H9 (cell line): Measurements from ENCODE around the gene OR51B5. TPM values are rescaled to one million over a fixed set of nuclear protein-coding genes. Genes with fewer than 3 reads are reported as not detected.

Experiments used
- DNase-seq: peaks from one replicate; pipeline ENCODE4 v3.0.0-alpha.2; 2017
- H2AFZ ChIP-seq: one replicate; pipeline ENCODE4 v1.6.1; 2013; ENCODE audit warnings: mild to moderate bottlenecking, low read length, control low read depth, moderate library complexity
- H2AK5ac ChIP-seq: 2 replicates; pipeline ENCODE4 v1.6.1; 2013; ENCODE audit warnings: low read length, control low read depth, mixed read lengths; ENCODE audit not compliant: insufficient read length
- H2BK120ac ChIP-seq: one replicate; pipeline ENCODE4 v1.6.1; 2013; ENCODE audit warnings: low read depth, mild to moderate bottlenecking, low read length, control low read depth, inconsistent platforms; ENCODE audit not compliant: poor library complexity, severe bottlenecking
- H2BK12ac ChIP-seq: 2 replicates; pipeline ENCODE4 v1.6.1; 2013; ENCODE audit warnings: low read length, control low read depth, mixed read lengths, low read depth; ENCODE audit not compliant: insufficient read length
- H2BK15ac ChIP-seq: 2 replicates; pipeline ENCODE4 v1.6.1; 2013; ENCODE audit warnings: low read depth, low read length, control low read depth
- H2BK20ac ChIP-seq: one replicate; pipeline ENCODE4 v1.6.1; 2013; ENCODE audit warnings: low read depth, mild to moderate bottlenecking, low read length, control low read depth, inconsistent platforms; ENCODE audit not compliant: poor library complexity, severe bottlenecking
- H2BK5ac ChIP-seq: 2 replicates; pipeline ENCODE4 v1.6.1; 2013; ENCODE audit warnings: low read length, control low read depth, mixed read lengths; ENCODE audit not compliant: insufficient read length
- H3K14ac ChIP-seq: 2 replicates; pipeline ENCODE4 v1.6.1; 2013; ENCODE audit warnings: low read length, control low read depth; ENCODE audit not compliant: insufficient read depth
- H3K18ac ChIP-seq: 2 replicates; pipeline ENCODE4 v1.6.1; 2013; ENCODE audit warnings: low read depth, mild to moderate bottlenecking, mixed read lengths, low read length, control low read depth; ENCODE audit not compliant: insufficient read length
- H3K23ac ChIP-seq: 2 replicates; pipeline ENCODE4 v1.6.1; 2013; ENCODE audit warnings: low read length, control low read depth, mixed read lengths, low read depth; ENCODE audit not compliant: insufficient read length
- H3K23me2 ChIP-seq: 2 replicates; pipeline ENCODE4 v1.6.1; 2013; ENCODE audit warnings: low read depth, mild to moderate bottlenecking, mixed read lengths, low read length, control low read depth; ENCODE audit not compliant: insufficient read length, poor library complexity, severe bottlenecking
- H3K27ac ChIP-seq: 2 replicates; pipeline ENCODE4 v1.5.1; 2013; ENCODE audit warnings: low read length, control low read depth, mixed read lengths, low read depth; ENCODE audit not compliant: insufficient read length
- H3K27me3 ChIP-seq: 2 replicates; pipeline ENCODE4 v1.6.1; 2013; ENCODE audit warnings: low read length, control low read depth, inconsistent platforms; ENCODE audit not compliant: insufficient read depth
- H3K4ac ChIP-seq: 2 replicates; pipeline ENCODE4 v1.6.1; 2013; ENCODE audit warnings: low read depth, mild to moderate bottlenecking, control low read depth, inconsistent platforms, low read length, moderate library complexity
- H3K4me1 ChIP-seq: 2 replicates; pipeline ENCODE4 v1.6.1; 2013; ENCODE audit warnings: low read length, control low read depth, inconsistent platforms; ENCODE audit not compliant: insufficient read depth
- H3K4me2 ChIP-seq: 2 replicates; pipeline ENCODE4 v1.6.1; 2013; ENCODE audit warnings: low read length, control low read depth, mixed read lengths; ENCODE audit not compliant: insufficient read length, insufficient read depth
- H3K56ac ChIP-seq: 2 replicates; pipeline ENCODE4 v1.6.1; 2013; ENCODE audit warnings: low read depth, mild to moderate bottlenecking, mixed read lengths, low read length, control low read depth; ENCODE audit not compliant: insufficient read length
- H3K79me1 ChIP-seq: 2 replicates; pipeline ENCODE4 v1.6.1; 2013; ENCODE audit warnings: low read depth, mild to moderate bottlenecking, moderate library complexity, low read length, control low read depth, inconsistent platforms; ENCODE audit not compliant: insufficient read depth, poor library complexity, severe bottlenecking
- H3K79me2 ChIP-seq: 2 replicates; pipeline ENCODE4 v1.6.1; 2013; ENCODE audit warnings: low read length, control low read depth, inconsistent platforms; ENCODE audit not compliant: insufficient read depth
- H3K9ac ChIP-seq: 2 replicates; pipeline ENCODE4 v1.6.1; 2013; ENCODE audit warnings: low read length, control low read depth, mixed read lengths; ENCODE audit not compliant: insufficient read length; ENCODE audit errors: extremely low read depth
- H3K9me3 ChIP-seq: one replicate; pipeline ENCODE4 v1.6.1; 2013; ENCODE audit warnings: low read depth, low read length, inconsistent platforms; ENCODE audit not compliant: control insufficient read depth
- H3T11ph ChIP-seq: one replicate; pipeline ENCODE4 v1.6.1; 2013; ENCODE audit warnings: mild to moderate bottlenecking, low read length, control low read depth, inconsistent platforms
- H4K20me1 ChIP-seq: one replicate; pipeline ENCODE4 v1.6.1; 2013; ENCODE audit not compliant: control insufficient read depth, insufficient read length, insufficient read depth
- H4K5ac ChIP-seq: 2 replicates; pipeline ENCODE4 v1.6.1; 2013; ENCODE audit warnings: low read depth, mild to moderate bottlenecking, mixed read lengths, low read length, control low read depth; ENCODE audit not compliant: insufficient read length
- H4K8ac ChIP-seq: replicated peaks from 2 replicates; pipeline ENCODE4 v1.6.1; 2013; ENCODE audit warnings: low read length, control low read depth, mixed read lengths, low read depth; ENCODE audit not compliant: insufficient read length
- H4K91ac ChIP-seq: 2 replicates; pipeline ENCODE4 v1.6.1; 2013; ENCODE audit warnings: low read depth, mild to moderate bottlenecking, moderate library complexity, mixed read lengths, low read length, control low read depth; ENCODE audit not compliant: insufficient read length
- H3K27ac Mint-ChIP-seq, 3 experiments: 2 replicates in 2 of 3; 3 replicates in 1 of 3; pipeline ENCODE4 v1.8.0; 2020 to 2021; ENCODE audit warnings: mixed read lengths in 3 of 3, mild to moderate bottlenecking in 1 of 3, moderate library complexity in 1 of 3
- H3K27me3 Mint-ChIP-seq: 2 replicates; pipeline ENCODE4 v1.8.0; 2021; ENCODE audit warnings: low read depth, mild to moderate bottlenecking, moderate library complexity, mixed read lengths
- H3K36me3 Mint-ChIP-seq, 3 experiments: 2 replicates in 2 of 3; 3 replicates in 1 of 3; pipeline ENCODE4 v1.8.0; 2020 to 2021; ENCODE audit warnings: low read depth in 3 of 3, mixed read lengths in 3 of 3; ENCODE audit not compliant: insufficient read depth in 1 of 3
- H3K4me1 Mint-ChIP-seq, 2 experiments: 2 replicates each; pipeline ENCODE4 v1.8.0; 2020; ENCODE audit warnings: mixed read lengths in 2 of 2
- H3K4me3 Mint-ChIP-seq, 2 experiments: 2 replicates in 1 of 2; 3 replicates in 1 of 2; pipeline ENCODE4 v1.8.0; 2020 to 2021; ENCODE audit warnings: mild to moderate bottlenecking in 2 of 2, mixed read lengths in 2 of 2, moderate library complexity in 1 of 2
- H3K9me3 Mint-ChIP-seq, 2 experiments: 2 replicates in 1 of 2; 3 replicates in 1 of 2; pipeline ENCODE4 v1.8.0; 2020; ENCODE audit warnings: mild to moderate bottlenecking in 2 of 2, mixed read lengths in 2 of 2, moderate library complexity in 1 of 2
- CTCF ChIP-seq: fragments of 200-600 bp; sonication (generic); conservative IDR thresholded peaks from 3 replicates; pipeline ENCODE4 v1.8.0; 2021; ENCODE audit warnings: antibody characterized with exemption, mild to moderate bottlenecking
- WGBS: extraction: QIAGEN DNeasy Blood & Tissue Kit; methylation state at CpG from one replicate; pipeline ENCODE4 v1.1.7; 2013; ENCODE audit warnings: missing lambda C conversion rate, low lambda C conversion rate, mixed read lengths; ENCODE audit not compliant: insufficient read length; ENCODE audit errors: extremely low coverage; 5-methylcytosine and 5-hydroxymethylcytosine counted together
- total RNA-seq: library from RNA; stranded (reverse); gene quantifications from 2 replicates; pipeline ENCODE4 v1.2.1, GENCODE V29; 2021

OR51B5 gene
- total RNA-seq, 1 experiment from 2014 or later: not detected

GRCh38 chr11:5293028-5293427 lies 50.3 kb downstream of the OR51B5 start:
- Histone ChIP-seq H3K23me2 (no peaks in the 10 kb centered on the region), H4K5ac (no peak overlapping the region), H3K56ac (no peak overlapping the region), H3K9ac (no peak overlapping the region), H3K4me1 (no peaks in the 10 kb centered on the region), H3K4ac (no peak overlapping the region), H2BK120ac (no peak overlapping the region), H2AK5ac (no peak overlapping the region), H2AFZ (no peak overlapping the region), H4K20me1 (no peaks in the 10 kb centered on the region), H2BK15ac (no peak overlapping the region), H2BK20ac (no peak overlapping the region), H3K79me2 (no peaks in the 10 kb centered on the region), H3T11ph (no peak overlapping the region), H3K23ac (no peak overlapping the region), H3K27me3 (no peaks in the 10 kb centered on the region), H2BK12ac (no peak overlapping the region), H3K27ac (no peak overlapping the region), H3K79me1 (no peaks in the 10 kb centered on the region), H3K9me3 (no peaks in the 10 kb centered on the region), H3K18ac (no peak overlapping the region), H4K91ac (no peak overlapping the region), H4K8ac (no peak overlapping the region), H3K14ac (no peak overlapping the region), H2BK5ac (no peak overlapping the region), H3K4me2 (no peak overlapping the region)
- Mint-ChIP-seq H3K27ac (no peak overlapping the region), H3K4me1 (no peaks in the 10 kb centered on the region), H3K27me3 (no peaks in the 10 kb centered on the region), H3K9me3 (no peaks in the 10 kb centered on the region), H3K4me3 (no peak overlapping the region), H3K36me3 (0 out of 7 replicates have a peak, but pooled peaks cover 0 to 1% (median 0%) of the 10 kb centered on the region in 3 experiments)
- TF ChIP-seq CTCF: no peak
- no peak for DNase-seq
- no CpG with 5 or more reads among the region's 8 CpGs for WGBS

Other genes starting within 250 kb of the OR51B5 start
- not detected in 2 replicates for gene OR52A5, start 205.2 kb downstream of the OR51B5 start, total RNA-seq
- gene OR52A1, start 188.8 kb downstream of the OR51B5 start, total RNA-seq: 0.09 and 0.42 TPM in 2 replicates
- not detected in 2 replicates for gene OR51V1, start 142.8 kb downstream of the OR51B5 start, total RNA-seq
- gene HBB, start 116.5 kb downstream of the OR51B5 start, total RNA-seq: not detected in 2 replicates
- gene HBD, start 109.0 kb downstream of the OR51B5 start, total RNA-seq: not detected in 2 replicates
- not detected in 2 replicates for gene HBG1, start 93.7 kb downstream of the OR51B5 start, total RNA-seq
- gene HBG2, start 88.7 kb downstream of the OR51B5 start, total RNA-seq: not detected in 2 replicates
- not detected in 2 replicates for gene HBE1, start 73.6 kb downstream of the OR51B5 start, total RNA-seq
- not detected in 2 replicates for gene OR51B4, start 41.6 kb downstream of the OR51B5 start, total RNA-seq
- gene OR51B2, start 19.2 kb downstream of the OR51B5 start, total RNA-seq: not detected in 2 replicates
- not detected in 2 replicates for gene OR51B6, start 8.0 kb upstream of the OR51B5 start, total RNA-seq
- not detected in 2 replicates for gene OR51M1, start 40.3 kb upstream of the OR51B5 start, total RNA-seq
- gene OR51Q1, start 78.6 kb upstream of the OR51B5 start, total RNA-seq: not detected in 2 replicates
- gene OR51I1, start 98.0 kb upstream of the OR51B5 start, total RNA-seq: not detected in 2 replicates
- not detected in 2 replicates for gene OR51I2, start 105.8 kb upstream of the OR51B5 start, total RNA-seq
- gene OR52D1, start 145.2 kb upstream of the OR51B5 start, total RNA-seq: not detected in 2 replicates
- gene UBQLN3, start 166.4 kb upstream of the OR51B5 start, total RNA-seq: not detected in 2 replicates
- gene UBQLNL, start 173.2 kb upstream of the OR51B5 start, total RNA-seq: not detected in 2 replicates
- gene OR52H1, start 205.0 kb upstream of the OR51B5 start, total RNA-seq: not detected in 2 replicates
- gene OR52B6, start 237.4 kb upstream of the OR51B5 start, total RNA-seq: not detected in 2 replicates